ENCODE measurements around the gene TFF2.

Gene TFF2

DNA sequence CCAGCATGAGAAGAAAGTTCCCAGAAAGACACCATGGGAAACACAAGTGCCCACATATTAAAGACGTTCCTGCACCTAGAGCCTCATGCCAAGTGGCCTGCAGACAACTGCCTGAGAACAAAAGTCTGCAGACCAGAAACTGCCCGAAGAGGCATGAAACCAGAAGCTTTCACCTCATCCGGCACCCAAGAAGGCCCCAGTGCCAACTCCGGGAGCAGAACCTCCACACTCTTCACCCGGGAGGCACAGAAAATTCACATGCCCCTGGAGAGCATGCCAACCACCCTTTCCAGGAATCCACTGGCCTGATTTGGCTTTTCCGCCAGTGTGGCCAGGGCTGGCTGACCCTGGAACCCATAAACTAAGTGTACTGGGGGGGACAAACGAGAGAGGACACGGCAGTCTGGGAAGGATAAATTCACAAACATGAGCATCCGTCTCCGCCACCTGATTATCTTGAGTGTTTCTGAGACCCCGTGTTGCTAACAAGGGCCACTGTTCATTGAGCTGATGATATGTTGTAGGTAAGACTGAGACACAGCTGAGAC lies 6.8 kb downstream of the TFF2 start:
- DNase-seq, result no peak

GRCh38 chr21:42343556-42343955 lies 7.2 kb downstream of the TFF2 start:
- DNase-seq, result no peak

DNA sequence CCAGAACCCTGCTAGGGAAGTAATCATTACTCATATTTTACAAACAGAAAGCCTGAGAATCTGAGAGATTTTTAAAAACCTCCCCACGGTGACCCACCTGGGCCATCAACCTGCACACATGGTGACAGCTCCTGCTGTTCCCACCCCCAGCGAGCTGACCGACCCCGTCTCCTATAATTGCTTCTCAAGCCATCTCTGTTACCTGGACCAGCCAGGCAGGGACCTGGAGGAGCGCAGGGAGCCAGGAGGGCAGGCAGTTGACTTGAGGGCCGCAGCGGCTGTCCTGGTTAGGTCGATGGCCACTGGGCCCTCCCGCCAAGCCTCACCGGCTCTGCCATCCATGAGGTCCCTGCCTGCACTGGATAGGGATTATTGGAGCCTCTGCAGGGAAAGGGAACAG lies 7.7 kb downstream of the TFF2 start:
- no peak for DNase-seq

- no peak for DNase-seq
These were observed 8.8 kb downstream of the TFF2 start for GRCh38 chr21:42341776-42342542.

DNA sequence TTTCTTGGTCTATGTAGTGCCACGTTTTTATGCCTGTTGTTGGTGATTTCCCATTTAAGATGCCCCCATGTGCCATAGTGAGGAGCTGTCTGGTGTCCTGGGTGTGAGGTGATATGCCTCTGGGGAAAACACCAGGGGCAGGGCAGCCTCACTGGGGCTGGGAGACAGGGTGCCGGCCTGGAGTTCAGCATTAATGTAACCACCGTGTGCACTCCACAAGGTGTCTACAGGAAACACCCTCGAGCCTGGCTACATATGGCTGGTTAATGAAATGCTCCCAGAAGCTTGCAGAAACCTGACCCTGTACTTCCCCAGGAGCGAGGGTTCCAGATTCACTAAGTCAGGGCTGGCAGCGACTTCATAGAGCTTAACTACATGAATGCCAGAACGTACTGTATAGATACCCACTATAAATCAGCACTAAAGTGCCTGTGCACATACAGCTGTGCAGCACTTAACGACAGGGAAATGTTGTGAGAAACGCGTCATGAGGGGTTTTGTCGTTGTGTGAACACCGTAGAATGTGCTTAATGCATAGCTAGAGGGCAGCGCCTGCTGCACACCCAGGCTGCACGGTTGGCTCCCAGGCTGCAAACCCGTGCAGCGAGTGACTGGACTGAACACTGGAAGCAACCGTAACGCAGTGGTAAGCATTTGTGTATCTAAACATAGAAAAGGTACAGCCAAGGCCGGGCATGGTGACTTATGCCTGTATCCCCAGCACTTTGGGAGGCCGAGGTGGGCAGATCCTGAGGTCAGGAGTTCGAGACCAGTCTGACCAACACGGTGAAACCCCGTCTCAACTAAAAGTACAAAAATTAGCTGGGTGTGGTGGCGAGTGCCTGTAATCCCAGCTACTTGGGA lies 10.4 kb downstream of the TFF2 start:
- DNase-seq, result no peak

DNA sequence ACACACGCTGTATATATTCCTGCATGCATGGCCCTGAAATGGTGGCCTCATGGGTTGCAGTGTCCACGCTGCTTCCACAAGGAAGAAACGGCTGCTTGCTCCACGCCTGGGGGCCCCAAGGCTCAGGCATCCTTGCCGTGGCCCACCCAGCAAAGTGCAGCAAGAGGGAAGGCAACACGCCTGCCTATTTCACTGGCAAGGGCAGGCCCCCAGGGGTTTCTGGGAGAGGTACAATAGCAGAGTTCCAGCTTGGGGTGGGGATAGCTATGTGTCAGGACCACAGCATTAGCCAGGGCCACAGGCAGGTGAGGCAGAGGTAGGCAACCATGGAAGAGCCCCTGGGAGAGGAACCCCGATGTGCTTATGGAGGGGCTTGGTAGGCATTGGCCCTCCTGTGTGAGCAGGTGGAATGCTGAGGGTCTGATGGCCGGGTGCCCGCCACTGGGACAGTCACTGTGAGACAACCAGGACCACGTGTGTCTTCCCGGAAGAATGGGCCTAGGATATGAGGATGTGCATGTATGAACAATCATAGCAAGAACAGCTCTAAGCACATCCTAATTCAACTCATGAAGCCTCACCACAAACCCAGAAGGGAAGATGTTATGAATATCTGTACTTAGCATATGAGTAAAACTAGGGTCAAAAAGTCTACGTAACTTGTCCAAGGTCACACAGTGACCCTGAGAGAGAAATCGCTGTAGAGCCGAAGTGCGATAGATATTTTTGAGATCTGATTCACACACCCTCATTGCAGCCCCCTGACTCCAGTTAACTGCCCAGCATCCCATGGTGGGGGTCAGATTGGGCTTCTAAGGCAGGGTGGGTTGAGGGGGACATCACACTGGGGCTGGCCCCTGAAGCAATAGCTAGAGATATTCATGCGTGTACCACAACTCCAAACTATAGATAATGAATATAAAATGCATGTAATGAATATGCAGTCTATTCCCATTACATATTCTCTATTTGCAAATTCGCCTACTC lies 11.8 kb downstream of the TFF2 start:
- no peak for DNase-seq

DNA sequence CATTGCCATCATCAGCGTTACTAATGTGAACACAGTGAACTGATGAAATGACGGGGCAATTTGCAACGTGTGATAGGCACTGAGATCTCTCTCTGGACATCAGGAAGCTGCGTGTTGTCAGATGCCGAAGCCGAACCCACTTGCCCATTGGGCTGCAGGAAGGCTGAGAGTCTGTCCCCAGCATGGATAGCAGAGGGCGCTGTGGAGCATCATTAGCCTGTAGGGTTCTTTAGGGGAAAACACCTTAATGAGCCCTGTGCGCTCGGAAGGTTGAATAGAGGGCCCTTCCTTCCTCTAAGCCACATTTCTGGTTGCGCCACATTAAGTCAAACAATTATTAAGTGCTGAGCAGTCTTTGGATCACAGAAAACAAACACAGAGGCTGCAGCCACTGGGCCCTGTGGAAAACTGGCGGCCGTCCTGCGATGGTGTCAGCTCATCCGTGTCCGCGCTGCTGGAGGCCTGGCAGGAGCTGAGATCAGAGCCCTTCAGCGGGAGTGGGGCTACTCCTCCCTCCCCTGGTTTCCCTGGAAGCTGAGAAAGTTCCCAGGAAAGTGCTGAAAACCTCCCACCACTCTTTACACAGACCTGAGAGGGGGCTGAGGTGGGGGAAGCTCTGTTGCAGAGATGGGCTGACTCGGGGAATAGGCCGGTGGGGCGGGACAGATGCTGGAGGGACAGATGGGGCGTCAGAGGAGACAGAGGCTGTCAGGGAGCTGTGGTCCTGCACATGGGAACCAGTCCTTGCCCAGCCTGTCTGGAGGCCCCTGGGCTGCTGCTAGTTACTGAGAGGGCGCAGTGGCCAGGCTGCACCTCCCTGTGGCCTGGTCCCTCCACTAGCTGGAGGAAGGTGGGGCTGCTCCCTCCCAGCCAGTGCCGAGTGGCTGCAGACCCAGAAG lies 12.7 kb downstream of the TFF2 start:
- DNase-seq, result no peak

DNA sequence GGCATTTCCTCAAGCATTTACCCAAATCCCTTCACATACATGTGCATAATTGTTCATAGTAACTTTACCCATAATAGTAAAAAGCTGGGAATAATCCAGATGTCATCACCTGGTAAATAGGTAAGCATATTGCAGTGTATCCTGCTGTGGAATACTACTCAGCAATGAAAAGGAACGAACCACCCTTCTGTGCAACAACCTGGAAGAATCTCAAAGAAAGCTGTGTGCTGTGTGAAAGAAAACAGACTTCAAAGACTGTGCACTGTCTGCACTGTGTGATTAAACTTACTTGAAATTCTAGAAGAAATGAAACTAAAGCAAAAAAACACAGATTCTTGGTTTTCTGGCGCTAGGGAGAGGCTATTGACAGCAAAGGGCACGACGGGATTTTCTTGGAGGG lies 13.5 kb downstream of the TFF2 start:
- no peak for DNase-seq

- DNase-seq, result no peak
These were observed 14.7 kb downstream of the TFF2 start for GRCh38 chr21:42336054-42336453.

GRCh38 chr21:42332557-42333317 lies 18.1 kb downstream of the TFF2 start:
- no peak for DNase-seq

DNA sequence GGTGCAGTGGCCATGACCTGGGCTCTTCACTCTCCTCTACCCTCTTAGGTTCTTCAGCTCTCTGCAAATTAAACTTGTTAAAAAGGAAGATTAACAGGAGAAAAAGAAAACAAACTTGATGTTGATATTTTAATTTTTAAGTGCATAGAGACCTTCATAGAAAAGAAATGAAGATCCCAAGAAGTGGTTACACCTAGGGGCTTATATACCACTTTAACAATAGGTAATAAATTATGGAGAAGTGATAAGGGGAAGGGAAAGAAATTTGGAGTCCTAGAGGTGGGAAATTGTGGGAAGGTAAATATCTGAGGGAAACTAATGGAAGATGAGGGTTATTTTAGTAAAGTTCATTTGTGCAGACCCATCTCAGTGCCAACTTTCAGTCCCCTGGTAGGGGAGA lies 19.1 kb downstream of the TFF2 start:
- no peak for DNase-seq

GRCh38 chr21:42330380-42331371 lies 20.1 kb downstream of the TFF2 start:
- no peak for DNase-seq

- no peak for DNase-seq
These were observed 25.9 kb downstream of the TFF2 start for GRCh38 chr21:42324896-42325295.

GRCh38 chr21:42321845-42322244 lies 28.9 kb downstream of the TFF2 start:
- no peak for DNase-seq

DNA sequence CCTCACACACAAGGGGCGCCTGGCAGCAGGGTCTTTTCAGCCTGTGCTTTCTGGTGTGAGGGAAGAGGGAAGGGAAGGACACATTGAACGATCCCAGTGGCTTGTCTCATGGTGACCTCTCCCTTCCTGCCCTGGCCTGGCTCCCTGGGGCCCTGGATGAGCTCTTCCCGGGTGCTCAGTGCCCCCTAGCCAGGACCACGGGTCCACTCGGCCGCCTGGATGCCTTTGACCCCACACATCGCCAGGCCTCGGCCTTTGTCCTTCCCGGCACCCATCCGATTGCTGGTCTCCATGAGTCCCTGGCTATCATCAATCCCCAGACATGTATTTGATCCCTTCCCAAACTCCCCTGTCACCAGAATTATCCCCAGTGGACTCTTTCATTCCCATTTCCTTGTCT lies 29.6 kb downstream of the TFF2 start:
- DNase-seq, result no peak

DNA sequence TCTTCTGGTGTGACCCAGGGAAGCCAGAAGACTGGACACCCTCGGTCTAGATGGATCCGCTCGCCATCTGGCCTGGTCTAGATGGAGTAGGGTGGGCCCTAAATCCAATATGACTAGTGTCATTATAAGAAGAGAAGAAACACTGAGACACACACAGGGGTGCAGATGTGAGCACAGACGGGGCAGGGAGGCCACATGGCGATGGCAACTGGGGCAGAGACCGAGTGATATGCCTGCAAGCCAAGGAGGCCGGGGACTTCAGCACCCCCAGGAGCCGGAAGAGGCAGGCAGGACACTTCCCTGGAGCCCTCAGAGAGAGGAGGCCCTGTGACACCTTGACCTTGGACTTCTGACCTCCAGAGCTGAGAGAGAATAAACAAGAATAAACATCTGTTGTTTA lies 30.0 kb downstream of the TFF2 start:
- no peak for DNase-seq

GRCh38 chr21:42319851-42320572 lies 30.8 kb downstream of the TFF2 start:
- DNase-seq, result no peak

DNA sequence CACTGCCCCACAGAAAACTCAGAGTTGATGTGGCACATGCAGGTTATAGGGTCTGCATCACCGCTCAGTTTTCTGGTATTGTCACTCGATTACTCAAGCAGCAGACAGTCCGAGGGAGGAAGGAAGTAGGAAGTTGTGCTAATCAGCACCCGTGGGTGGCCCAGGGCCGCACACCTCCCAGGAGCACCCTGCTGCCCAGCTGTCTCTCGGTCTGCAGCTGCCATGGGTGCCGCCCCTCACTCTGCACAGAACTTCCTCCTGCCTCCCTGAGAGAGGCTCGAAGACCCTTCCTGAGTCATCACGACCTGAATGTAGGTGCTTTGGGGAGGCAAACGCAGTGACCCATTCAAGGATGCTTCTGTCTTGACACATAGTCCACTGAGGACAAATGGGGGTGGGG lies 31.4 kb downstream of the TFF2 start:
- DNase-seq, result no peak
